NCI-H748 (cell line): ENCODE measurements around the gene ZFPM1.
"Not testable (repeated sequence)": the region's sequence is repeated elsewhere in the genome, so short reads cannot be mapped to it uniquely, and the experiment has no call there.

Source experiments
- DNase-seq: peaks from one replicate; lab custom pipeline; 2025; ENCODE audit not compliant: unreplicated experiment; lab: John Stamatoyannopoulos, UW

Gene ZFPM1

DNA sequence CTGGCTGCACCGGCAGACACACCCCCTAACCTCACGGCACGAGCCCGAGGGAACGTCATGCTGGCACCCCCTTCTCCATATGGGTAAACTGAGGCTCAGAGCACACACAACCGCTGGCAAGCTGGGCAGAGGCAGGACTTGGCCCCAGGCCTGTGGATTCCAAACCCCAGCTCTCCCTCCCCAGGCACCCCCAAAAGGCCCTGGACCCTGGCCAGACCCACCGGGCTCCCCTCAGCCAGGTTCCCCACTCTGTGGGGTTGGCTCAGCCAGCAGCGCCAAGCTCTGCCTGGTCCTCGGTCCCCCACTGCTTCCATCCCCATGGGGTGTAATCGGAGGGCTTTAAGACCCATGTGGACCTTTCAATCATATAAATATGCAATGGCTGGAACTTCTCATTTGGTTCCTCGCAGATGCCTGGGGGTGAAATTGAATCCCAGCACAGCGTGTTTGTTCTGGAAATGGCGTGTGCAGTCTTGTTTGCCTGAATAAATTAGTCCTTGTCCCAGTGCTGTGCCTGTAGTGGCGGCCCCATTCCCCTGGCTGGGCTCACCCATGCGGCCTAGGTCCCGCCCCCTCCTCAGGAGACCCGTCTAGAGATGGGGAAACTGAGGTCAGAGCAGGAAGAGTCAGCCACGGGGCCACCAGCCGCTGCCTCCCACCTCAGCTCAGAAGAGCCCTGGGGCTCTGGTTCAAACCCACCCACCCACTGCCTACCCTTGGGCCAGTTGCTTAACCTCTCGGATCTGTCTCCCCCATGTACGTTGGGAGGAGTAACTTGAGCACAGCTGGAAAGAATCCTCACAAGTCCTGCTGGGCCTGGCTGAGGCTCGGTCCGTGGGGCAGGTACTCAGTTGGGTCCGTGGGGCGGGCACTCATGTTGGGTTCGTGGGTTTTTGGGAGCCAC lies 57.3 kb downstream of the ZFPM1 start:
- peak; percentile 28 for DNase-seq

DNA sequence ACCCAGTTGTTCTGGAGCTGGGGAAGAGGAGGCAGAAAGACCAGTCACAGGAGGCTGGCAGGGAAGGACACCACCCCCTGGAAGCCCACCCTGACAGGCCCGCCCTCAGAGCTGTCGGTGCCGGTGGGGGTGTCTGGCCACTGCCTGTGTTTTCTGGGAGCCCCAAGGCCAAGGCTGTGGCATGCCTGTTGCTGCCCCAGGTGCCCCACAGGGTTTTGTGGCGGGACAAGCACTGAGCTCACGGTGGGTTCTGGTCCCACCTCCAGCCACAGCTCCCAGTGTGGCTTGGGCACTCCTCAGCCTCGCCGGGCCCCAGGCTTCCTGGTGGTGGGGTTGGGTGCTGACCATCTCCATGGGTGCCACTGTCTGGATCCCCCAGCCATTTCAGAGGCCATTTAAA lies 58.0 kb downstream of the ZFPM1 start:
- no peak for DNase-seq

DNA sequence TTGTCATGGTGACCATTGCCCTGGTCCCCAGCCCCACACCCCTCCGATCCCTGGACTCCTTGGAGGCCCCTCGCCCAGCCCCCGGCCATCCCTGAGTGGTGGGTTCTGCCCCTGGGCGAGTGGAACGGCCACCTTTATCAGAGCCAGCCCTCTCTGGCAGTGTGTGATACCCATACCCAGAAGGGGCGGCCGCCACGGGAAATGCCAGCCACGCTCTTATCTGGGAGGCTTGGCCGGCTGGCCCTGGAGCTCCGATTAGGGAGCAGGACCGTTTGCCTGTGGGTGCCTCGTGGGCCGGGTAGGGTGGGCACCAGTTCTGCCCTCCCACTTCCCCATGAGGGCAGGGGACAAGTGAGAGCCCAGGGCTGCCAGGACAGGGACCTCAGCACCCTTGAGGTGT lies 58.8 kb downstream of the ZFPM1 start:
- DNase-seq = no peak

DNA sequence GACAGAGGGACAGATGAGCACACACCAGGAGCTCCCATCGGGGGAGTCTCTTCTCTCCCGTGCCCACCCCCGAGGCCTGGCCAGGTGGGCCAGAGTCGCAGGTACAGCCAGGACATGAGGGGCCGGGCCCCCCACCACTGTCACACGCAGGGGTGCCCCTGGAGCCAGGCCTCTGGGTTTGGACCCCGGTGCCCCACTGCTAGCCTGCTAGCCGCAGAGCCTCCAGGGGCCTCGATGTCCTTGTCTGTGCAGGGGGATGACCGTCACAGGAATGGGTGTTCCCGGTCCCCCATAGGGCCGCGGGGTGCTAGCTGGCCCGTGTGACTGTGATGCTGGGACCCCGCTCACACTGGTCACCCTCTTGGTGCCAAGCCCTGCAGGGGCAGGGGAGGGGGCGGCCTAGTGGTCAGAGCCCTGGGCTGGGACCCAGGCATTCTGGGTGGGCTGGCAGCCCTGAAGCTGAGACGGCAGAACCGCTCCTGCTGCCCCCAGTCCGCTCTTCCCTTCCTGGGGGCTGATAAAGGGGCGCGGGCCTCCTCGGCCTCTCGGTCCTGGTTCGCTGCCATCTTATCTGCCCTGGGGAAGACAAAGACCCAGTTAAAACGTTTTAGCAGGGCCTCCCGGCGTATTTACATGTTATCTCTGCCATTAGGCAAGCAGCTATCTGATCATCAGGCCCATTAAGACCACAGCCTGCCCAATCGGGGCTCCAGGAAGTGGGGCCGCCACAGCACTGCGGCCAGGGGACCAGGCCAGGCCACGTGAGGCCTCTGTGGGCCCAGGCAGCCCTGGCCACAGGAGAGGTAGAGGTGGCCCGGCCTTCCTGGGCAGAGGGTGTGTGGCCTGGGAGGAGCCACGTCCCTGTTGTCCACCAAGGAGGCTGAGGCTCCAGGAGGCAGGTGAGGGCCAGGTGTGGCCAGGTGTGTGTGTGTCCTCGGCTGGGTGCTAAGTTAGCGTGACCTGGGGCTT lies 59.9 kb downstream of the ZFPM1 start:
- no peak for DNase-seq

DNA sequence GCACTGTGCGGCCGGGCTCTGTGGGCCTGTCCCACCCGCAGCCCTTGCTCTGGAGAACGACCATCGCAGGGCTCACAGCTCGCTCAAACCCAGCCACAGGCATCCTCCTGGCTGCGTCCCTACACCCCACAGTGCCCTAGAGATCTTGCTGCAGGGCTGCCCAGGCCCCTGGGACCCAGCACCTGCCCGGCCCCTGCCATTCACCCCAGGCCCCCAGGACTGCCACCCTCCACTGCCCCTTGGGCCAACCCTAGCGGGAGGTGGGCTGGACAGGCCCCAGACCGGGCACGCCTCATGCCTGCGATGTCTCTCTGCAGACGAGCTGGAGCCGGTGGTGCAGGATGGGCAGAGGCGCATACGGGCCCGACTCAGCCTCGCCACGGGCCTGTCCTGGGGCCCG lies 61.0 kb downstream of the ZFPM1 start:
- no peak for DNase-seq

DNA sequence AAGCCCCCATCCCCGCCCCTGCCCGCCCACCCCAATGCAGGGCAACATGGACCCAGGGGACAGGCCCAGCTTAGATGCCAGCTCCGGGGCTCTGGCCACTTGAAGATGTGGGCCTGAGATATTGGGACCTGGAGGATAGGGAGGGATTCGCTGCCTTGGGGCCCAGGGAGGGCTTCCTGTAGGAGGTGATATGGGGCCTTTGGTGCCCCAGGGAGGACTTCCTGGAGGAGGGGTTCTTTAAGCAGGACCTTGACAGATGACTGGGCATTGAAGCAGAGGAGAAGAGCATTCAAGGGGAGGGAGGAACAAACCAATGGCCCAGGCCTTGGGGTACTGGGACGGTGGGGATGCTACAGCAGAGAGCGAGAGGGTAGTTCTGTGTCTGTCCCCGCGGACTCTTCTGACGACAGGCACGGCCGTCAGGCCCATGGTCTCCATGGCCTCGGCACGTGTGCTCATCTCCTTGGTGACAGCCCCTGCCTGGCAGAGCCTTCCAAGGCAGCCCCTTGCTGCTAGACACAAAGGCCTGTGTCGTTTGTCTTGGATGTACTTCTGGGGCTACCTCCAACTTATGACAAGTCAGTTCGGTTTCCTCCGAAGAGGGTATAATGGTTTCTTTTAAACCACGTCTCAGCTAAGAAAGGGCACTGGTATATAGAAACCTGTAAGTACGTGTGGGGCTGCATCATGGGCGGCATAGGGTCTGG lies 61.6 kb downstream of the ZFPM1 start:
- DNase-seq = no peak

DNA sequence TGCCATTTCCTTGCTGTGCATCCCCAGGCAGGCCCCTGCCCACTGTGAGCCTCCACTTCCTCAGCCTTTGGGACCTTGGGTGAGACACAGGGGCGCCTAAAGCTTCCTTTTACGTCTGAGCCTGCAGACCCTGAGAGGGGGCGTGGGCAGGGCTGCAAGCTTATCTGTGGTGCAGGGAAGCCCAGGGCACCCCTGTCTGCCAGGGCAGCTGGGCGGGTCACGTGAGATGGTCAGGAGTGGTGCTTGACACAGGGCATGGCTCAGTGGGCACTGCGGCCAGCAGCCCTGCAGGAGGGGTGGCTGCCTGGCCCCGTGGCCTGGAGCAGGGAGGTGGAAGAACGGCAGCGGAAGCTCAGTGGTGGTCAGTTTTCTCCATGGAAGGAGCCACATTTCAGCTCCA lies 62.3 kb downstream of the ZFPM1 start:
- DNase-seq = no peak

DNA sequence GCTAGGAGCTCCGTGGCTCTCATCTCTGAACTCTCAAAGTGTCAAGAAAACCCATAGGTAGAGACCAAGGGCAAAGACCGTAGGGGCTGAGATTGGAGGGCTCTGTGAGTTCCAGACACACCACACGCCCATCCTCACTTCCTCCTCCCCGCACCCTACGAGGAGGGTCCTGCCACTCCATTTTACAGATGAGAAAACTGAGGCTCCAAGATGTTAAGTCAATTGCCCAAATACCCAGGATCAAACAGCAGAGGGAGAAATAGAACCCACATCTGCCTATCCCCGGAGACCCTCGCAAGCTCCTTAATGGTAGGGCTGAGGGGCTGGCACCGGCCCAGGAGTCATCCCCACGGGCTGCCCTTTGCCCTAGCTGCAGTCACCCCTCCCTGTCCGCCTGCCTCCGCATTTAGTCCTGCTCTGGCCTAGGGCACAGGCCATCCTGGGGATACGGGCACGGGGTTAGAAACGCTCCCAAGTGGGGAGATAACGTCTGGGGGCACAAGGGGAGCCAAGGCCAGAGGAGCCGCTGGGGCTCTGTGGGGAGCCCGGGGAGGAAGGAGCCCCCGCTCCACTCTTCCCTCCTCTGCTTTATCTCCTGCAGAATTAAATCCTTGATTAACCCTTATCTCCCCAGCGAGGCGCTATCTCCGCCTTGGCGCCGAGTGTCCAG lies 63.0 kb downstream of the ZFPM1 start:
- no peak for DNase-seq

DNA sequence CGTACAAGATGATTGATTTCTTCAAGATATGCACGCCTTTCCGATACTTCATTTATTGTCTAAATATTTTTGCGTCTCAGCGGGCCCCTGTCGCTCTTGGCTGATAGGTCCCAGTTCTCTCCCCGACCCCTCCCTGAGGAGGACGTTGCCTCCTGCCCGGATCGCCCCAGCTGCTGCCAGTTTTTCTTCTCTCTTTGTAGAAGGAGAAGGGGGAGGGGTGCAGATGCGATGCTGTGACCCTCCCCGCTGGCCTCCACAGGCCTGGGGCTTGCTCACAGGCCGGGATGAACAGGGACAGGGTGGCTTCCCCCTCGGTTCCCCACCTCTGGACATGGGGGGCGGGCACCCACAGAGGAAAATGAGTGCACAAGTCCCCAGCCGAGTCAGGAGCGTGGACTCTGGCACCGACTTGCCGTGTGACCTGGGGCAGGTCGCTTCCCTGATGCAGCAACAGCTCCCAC lies 63.6 kb downstream of the ZFPM1 start:
- no peak for DNase-seq

DNA sequence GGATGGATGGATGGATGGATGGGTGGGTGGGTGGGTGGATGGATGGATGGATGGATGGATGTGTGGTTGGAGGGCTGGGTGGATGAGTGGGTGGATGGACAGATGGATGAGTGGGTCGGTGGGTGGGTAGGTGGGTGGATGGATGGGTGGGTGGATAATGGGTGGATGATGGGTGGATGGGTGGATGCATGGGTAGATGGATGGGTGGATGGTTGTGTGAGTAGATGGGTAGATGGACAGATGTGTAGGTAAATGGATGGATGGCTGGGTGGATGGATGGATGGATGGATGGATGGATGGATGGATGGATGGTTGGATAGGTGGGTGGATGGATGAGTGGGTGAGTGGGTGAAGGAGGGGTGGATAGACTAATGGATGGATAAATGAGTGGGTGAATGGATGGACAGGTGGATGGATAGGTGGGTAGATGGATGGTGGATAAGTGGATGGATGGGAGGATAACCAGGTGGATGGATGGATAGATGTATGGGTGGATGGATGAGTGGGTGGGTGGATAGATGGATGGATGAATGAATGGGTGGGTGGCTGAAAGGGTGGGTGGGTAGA lies 64.2 kb downstream of the ZFPM1 start:
- not testable (repeated sequence) for DNase-seq

DNA sequence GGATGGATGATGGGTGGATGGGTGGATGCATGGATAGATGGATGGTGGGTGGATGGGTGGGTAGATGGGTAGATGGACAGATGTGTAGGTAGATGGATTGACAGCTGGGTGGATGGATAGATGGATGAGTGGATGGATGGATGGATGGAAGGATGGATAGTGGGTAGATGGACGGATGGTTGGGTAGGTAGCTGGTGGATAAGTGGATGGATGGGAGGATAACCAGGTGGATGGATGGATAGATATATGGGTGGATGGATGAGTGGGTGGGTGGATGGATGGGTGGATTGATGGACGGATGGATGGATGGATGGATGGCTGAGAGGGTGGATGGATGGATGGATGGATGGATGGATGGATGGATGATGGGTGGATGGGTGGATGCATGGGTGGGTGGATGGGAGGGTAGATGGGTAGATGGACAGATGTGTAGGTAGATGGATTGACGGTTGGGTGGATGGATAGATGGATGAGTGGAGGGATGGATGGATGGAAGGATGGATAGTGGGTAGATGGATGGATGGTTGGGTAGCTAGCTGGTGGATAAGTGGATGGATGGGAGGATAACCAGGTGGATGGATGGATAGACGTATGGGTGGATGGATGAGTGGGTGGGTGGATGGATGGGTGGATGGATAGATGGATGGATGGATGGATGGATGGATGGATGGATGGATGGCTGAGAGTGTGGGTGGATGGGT lies 65.5 kb downstream of the ZFPM1 start:
- not testable (repeated sequence) for DNase-seq

DNA sequence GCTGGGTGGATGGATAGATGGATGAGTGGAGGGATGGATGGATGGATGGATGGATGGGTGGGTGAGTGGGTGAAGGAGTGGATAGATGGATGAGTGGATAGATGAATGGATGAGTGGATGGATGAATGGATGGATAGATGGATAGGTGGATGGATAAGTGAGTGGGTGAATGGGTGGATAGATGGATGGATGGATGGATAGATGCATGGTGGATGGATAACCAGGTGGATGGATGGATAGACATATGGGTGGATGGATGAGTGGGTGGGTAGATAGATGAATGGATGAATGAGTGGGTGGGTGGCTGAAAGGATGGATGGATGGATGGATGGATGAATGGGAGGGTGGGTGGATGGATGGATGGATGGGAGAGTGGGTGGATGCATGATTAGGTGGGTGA lies 66.2 kb downstream of the ZFPM1 start:
- DNase-seq = no peak

DNA sequence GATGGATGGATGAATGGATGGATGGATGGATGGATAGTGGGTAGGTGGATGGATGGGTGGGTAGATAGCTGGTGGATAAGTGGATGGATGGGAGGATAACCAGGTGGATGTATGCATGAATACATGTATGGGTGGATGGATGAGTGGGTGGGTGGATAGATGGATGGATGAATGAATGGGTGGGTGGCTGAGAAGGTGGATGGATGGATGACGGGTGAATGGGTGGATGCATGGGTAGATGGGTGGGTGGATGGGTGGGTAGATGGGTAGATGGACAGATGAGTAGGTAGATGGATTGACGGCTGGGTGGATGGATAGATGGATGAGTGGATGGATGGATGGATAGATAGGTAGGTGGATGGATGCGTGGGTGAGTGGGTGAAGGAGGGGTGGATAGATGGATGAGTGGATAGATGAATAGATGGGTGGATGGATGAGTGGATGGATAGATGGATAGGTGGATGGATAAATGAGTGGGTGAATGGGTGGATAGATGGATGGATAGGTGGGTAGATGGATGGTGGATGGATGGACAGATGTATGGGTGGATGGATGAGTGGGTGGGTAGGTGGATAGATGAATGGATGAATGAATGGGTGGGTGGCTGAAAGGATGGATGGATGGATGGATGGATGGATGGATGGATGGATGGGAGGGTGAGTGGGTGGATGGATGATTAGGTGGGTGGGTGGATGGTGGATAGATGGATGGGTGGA lies 67.0 kb downstream of the ZFPM1 start:
- DNase-seq = no peak

DNA sequence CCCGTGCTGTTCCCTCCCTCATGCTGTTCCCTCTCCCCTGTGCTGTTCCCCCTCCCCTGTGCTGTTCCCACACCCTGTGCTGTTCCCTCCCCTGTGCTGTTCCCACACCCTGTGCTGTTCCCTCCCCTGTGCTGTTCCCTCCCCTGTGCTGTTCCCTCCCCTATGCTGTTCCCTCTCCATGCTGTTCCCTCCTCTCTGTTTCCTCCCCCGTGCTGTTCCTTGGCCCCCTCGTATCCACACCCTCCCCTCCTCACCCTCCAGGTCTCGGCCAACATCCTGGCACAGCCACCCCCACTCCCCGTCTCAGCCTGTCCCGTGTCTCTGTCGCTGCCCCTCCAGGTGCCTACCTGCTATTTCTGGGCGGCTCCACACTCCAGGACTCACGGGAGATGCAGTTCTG lies 68.6 kb downstream of the ZFPM1 start:
- no peak for DNase-seq

DNA sequence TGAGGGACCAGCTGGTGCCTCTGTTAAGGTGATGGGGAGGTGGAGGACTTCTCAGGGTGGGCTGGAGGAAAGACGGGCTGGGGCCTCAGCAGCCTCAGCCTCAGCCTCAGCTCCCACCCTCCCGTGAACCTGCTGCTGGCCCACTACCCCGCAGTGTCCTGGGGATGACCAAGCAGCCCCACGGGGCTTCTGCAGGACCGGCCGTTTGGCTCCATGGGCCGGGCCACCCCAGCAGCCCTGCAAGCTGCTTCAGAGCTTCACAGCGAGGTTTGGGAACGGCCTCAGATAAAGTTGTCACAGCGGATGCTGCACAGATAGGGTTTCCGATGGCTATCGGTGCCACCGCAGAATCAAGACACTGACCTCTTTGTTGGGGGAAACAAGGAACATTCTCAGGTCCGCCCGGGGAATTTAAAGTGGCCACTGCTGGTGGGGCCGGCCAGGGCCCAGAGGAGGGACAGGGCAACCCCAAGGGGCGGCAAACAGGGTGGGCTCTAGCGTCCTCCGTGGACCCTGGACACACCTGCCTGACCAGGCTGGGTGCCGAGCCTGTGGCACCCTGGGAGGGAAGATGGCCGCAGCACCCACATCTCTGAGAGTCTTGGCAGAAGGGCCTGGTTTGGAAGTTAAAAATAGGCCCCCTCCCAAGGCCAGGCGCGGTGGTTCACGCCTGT lies 69.3 kb downstream of the ZFPM1 start:
- no peak for DNase-seq

DNA sequence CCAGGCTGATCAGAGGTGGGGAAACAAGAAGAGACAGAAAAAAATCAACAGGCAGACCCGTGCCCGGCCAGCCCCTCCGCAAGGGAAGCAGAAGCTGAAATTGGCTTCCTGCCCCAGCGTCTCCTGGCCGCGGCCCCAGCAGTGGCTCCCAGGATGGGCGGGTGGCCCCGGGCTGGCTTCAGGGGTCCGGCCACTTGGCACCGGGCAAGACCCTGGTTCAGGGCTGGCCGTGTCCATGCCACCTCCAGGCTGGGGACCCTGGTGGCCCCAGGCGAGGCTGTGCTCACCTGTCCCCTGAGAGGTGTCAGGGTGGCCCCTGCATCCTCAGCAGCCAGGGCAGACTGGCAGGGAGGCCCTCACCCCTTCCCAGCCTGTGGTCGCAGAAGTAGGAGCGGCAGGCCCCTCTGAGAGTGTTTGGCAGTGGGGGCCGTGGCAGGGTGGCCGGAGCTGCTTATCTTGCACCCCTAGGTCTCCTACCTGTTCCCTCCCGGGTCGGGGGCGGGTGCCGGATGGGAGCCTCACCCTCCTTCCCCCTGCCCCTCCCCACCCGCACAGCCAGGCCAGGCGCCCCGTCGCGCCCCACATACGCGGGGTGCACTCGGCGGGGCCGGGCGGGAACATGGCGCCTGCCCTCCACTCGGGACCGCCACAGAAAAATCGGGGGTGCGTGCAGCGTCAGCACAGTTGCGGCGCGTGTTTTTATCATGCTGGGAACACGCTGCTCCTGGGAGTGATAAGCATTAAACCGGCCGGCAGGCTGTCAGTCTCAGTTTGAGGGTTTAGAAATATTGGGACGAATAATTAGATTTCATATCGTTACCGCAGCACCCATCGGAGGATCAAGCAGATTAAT lies 70.5 kb downstream of the ZFPM1 start:
- DNase-seq = no peak

DNA sequence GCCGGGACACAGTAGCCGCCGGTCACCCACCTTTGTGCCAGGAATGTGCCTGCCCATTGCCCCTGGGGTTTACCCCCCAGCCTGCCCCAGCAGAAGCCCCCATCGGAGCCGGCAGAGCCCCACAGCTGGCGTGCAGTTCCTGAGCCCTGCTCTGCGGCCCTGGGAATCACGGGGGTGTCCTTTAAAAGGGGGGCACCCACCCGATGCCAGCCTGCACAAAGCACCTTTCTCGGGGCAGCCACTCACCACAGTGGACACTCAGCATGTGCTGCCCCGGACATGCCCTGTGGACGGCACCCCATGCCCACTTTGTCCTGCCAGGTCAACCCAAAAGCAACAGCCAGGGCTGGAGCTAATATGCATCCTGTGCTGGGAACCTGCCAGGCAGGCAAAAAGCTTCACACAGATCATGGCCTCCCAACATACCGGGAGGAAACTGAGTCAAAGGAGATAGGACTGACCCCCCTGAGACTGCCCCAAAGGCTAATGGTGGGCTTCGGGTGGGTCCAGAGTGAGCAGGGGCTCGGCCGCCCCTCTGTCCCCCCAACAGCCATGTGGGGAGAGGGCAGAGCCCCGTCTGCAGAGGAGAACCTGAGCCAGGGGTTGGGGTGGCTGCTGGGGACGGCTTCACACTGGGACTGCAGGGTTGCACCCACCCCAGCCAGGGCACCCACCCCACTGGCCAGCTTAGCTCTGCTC lies 71.3 kb downstream of the ZFPM1 start:
- DNase-seq = no peak
